Ramos (cell line): ENCODE results near the gene UCHL5.
"Not testable (repeated sequence)": the region's sequence is repeated elsewhere in the genome, so short reads cannot be mapped to it uniquely, and the experiment has no call there.

ENCODE experiments used
- in situ Hi-C: fragments of 300-500 bp; cut with MboI; formaldehyde crosslinking; loops from one replicate; pipeline ENCODE4 v1.14.3; 2022; ENCODE audit warnings: low sequenced_read_pairs; ENCODE audit not compliant: unreplicated experiment

Gene UCHL5

DNA sequence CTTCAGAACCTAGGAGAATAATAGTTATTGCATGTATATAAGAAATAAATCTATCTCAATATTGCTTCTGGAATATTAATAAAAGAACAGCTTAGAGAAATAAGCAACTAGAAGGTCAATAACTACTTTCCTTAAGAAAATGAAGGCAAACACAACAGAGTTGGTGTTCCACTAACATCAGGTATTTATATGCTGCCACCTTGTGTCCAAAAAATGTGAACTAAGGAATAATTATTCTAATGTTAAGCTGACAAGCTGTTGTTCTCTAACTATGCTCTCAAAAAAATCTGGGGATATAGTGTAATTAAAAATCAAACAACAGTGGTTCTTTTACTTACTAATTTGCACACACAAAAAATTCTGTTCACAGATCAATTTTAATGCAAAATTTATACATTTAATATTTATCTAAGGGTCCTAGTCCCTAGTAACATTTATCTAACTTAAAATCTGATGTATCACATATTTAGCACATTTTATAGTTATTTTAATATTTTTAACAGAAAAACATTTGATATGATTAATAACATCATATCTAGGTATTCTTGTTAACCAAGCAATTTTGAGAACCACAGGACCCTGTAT is 39.6 kb downstream of the UCHL5 start:
- in situ Hi-C loops: loop anchor here (10.0 kb wide), 1 partner anchor 545 kb away; no protein-coding TSS in a partner anchor

DNA sequence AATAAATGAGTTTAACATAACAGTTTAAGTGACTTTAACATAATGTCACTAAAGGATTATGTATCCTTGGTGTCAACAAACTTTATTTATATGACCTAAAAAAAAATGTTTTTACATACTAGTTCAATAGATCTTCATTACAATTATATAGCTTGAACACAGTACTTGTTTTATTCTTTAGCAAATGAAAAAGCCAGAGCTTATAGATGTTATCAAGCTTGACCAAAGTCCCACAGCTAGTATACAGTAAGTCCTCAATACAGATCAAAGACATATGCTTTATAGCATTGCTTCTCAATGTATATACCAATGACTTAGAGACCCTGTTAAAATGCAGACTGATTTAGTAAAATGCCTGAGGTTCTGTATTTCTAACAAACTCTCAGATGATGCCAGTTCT is 42.4 kb downstream of the UCHL5 start:
- in situ Hi-C loops: loop anchor here (10.0 kb wide), 1 partner anchor 542 kb away; no protein-coding TSS in a partner anchor

GRCh38 chr1:193014400-193014799 is 44.8 kb downstream of the UCHL5 start:
- in situ Hi-C loops: loop anchor here (10.0 kb wide), 1 partner anchor 540 kb away; no protein-coding TSS in a partner anchor

DNA sequence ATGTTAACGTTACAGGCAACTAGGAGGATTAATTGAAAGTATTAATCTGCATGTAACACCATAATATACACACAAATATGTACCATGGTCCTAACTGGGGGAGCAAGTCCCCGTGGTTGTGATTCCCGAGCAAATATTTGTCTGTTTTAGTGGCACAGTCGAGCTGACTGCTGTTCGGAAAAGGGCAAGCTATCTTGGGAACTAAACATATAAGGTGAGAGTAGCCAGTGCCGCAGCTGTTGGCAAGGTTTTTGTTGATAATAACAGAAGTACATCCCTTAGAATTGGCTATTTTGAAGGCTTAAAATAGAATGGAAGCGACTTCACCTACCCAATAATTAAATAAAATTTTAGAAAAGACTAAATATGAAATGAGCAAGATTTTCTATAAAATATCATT is 45.5 kb downstream of the UCHL5 start:
- in situ Hi-C loops: loop anchor here (10.0 kb wide), 1 partner anchor 539 kb away; no protein-coding TSS in a partner anchor

GRCh38 chr1:193013005-193013404 is 46.2 kb downstream of the UCHL5 start:
- in situ Hi-C loops: loop anchor here (10.0 kb wide), 1 partner anchor 538 kb away; no protein-coding TSS in a partner anchor

- in situ Hi-C loops: loop anchor here (10.0 kb wide), 1 partner anchor 537 kb away; no protein-coding TSS in a partner anchor
These were observed 47.8 kb downstream of the UCHL5 start for GRCh38 chr1:193011406-193011805.

DNA sequence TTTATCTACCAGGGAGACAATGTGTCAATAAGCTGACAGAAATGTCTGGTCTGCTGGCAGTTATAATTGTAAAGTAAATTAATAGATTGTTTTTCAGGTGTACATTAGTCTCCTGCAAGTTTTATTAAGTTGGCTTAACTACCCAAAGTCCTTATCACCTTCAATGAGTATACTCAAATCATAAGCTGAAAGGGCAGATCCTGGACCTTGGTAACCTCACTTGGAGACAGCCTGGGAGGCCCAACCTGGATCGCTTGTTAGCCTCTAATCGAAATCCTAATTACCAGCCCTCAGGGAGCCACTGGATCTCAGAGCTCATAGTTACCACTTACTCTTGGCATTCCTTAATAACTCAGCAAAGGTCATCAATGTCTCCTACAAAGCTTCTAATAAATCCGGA is 49.7 kb downstream of the UCHL5 start:
- in situ Hi-C loops: no loop called here

DNA sequence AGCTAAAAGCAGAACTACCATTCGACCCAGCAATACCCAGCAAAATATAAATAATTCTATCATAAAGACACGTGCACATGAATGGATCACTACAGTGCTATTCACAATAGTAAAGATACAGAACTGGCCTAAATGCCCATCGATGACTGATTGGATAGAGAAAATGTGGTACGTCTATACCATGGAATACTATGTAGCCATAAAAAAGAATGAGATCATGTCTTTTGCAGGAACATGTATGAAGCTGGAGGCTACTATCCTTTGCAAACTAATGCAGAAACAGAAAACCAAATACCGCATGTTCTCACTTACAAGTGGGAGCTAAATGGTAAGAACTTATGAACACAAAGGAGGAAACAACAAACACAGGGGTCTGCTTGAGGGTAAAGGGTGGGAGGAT is 53.4 kb downstream of the UCHL5 start:
- in situ Hi-C loops: no loop called here

GRCh38 chr1:192998536-192998935 is 60.6 kb downstream of the UCHL5 start:
- in situ Hi-C loops: no loop called here

DNA sequence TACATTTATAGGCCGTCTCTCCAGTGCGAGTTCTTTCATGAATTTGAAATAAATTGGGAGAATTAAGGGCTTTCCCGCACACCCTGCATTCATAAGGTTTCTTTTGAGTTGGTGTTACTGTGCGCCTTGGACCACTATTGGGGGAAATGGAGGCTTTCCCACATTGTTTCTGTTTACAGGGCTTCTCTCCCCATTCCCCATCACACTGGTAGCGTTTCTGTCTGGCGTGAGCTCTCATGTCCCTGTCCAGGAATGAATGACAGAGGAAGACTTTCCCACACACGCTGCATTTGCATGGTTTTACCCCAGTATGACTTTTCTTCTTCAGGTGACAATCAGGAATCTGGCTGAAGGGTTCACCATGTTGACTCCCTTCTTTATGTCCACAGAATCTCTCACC is 65.0 kb downstream of the UCHL5 start:
- in situ Hi-C loops: no loop called here

DNA sequence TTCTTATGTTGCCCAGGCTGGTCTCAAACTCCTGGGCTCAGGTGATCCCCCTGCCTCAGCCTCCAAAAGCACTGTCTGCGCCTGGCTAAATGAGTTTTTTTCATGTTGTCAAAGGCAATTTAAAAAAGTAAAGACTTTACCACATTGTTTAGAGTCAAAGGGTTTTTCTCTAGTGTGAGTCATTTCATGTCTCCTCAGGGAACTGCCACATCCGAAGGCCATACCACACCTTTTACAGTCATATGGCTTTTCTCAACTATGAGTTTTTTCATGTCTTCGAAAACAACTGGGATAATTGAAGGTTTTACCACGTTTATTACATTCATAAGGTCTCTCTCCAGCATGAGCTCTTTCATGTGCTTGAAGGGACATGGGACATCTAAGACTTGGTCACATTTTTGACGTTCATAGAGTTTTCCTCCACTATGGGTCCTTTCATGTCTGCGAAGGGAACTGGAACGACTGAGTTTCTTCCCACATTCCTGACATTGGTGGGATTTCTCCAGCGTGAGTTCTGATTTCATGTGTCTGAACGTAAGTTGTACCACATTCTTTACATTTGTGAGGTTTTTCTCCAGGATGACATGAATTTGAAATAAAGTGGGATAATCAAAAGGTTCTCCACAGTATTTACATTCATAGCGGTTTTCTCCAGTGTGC is 65.6 kb downstream of the UCHL5 start:
- in situ Hi-C loops: no loop called here

DNA sequence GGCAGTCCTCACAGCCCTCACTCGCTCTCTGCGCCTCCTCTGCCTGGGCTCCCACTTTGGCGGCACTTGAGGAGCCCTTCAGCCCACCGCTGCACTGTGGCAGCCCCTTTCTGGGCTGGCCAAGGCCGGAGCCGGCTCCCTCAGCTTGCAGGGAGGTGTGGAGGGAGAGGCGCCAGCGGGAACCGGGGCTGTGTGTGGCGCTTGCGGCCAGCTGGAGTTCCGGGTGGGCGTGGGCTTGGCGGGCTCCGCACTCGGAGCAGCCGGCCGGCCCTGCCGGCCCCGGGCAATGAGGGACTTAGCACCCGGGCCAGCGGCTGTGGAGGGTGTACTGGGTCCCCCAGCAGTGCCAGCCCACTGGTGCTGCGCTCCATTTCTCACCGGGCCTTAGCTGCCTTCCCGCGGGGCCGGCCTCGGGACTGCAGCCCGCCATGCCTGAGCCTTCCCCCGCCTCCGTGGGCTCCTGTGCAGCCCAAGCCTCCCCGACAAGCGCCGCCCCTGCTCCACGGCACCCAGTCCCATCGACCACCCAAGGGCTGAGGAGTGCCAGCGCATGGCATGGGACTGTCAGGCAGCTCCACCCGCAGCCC is 72.3 kb downstream of the UCHL5 start:
- in situ Hi-C loops: not testable (repeated sequence)

GRCh38 chr1:192986110-192986747 is 72.9 kb downstream of the UCHL5 start:
- in situ Hi-C loops: no loop called here

DNA sequence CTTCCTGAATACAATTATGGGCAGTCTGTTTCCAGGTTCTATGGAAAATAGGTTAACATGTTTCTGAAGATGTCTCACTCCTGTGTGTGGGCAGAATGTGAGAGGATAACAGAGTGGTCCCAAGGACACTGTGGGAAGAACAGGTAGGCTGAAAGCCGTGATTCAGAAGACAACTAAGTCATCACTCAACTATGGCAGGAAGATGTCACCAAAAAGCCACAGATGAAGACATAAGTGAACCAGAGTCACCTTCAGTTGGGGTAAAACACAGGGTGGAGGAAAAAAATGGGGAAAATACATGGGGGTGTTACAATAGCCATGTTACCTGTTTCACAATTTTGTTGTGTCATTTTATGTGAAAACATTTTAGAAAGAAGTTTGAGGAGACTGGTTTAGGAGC is 75.1 kb downstream of the UCHL5 start:
- in situ Hi-C loops: no loop called here

GRCh38 chr1:192983349-192983980 is 75.7 kb downstream of the UCHL5 start:
- in situ Hi-C loops: no loop called here

- in situ Hi-C loops: no loop called here
These were observed 78.3 kb downstream of the UCHL5 start for GRCh38 chr1:192980856-192981255.

DNA sequence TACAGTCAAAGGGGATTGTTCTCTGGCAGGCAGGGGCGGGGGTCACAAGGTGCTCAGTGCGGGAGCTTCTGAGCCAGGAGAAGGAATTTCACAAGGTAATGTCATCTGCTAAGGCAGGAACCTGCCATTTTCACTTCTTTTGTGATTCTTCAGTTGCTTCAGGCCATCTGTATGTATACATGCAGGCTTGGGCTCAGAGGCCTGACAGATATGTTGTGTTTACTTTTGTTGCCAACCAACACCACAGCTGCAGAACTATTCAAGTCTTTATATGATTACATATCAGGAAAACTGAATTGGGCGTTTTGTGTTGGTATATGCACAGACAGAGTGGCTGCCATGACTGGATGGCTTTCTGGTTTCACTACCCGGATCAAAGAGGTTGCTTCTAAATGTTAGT is 78.8 kb downstream of the UCHL5 start:
- in situ Hi-C loops: not testable (repeated sequence)

DNA sequence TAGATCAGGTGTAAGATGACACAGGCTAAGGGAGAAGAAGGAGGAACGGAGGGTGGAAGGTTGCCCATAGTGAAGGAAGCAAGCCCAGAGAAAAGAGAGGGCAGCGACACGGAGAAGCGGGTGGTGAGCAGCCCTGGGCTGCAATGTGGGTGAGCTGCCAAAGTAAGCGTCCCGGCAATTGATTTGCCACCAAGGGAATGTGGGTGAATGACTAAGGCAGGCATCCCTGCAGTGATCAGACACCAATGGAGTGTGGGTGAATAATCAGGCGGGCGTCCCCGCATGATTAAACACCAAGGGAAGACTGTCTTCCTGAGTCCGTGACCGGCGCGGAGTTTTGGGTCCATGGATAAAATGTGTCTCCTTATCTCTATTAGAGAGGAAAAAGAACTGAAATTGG is 79.6 kb downstream of the UCHL5 start:
- in situ Hi-C loops: no loop called here

GRCh38 chr1:192978195-192978710 is 80.9 kb downstream of the UCHL5 start:
- in situ Hi-C loops: no loop called here

DNA sequence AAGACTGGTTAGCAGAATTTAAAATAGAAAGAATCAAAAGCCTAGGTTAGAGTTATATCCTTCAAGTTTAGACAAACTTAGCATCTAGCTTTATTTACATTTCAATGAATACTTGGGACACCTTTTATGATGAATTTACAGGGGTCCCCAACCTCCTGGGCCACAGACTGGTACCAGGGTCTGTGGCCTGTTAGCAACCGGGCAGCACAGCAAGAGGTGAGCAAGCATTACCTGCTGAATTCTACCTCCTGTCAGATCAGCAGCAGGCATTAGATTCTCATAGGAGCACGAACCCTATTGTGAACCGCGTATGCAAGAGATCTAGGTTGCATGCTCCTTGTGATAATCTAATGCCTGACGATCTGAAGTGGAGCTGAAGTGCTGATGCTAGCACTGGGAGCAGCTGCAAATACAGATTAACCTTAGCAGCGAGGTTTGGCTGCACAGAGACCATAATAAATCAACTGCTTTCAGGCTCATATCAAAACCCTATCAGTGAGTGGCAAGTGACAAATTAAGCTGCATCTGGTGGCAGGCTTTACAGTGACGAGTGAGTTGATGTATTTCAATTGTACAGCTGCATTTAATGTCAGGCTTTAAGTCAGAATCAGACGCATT is 82.0 kb downstream of the UCHL5 start:
- in situ Hi-C loops: no loop called here
